Measurements from ENCODE around the gene KIAA0319L. TPM values are rescaled to one million over a fixed set of nuclear protein-coding genes. Genes with fewer than 3 reads are reported as not detected.

Gene KIAA0319L
- total and polyA plus RNA-seq, 3 donors from 2014 or later = 55.6 to 90.1 (median 90.1) TPM

GRCh38 chr1:35603468-35603867 is 46.3 kb upstream of the KIAA0319L start:
- intact Hi-C loops (cut with DNase I; ENCODE audit: low total_unique reads) = no loop called here
- no peaks in the 10 kb centered on the region for H3K9me3 ChIP-seq
- H3K27me3 ChIP-seq = no peaks in the 10 kb centered on the region
- TF ChIP-seq POLR2A (IDR thresholded peaks at IDR 0.05) (no peak), CTCF (IDR thresholded peaks at IDR 0.05) (no peak)
- H3K27ac ChIP-seq = peak overlapping the region in 1 of 2 donors; percentile 33
- peak; percentile 58 for DNase-seq
- H3K36me3 ChIP-seq (ENCODE audit: low read depth, missing control alignments) = no peaks in the 10 kb centered on the region
- no peaks in the 10 kb centered on the region for H3K4me1 ChIP-seq
- WGBS, 2 donors = 47 to 55% methylated on average over 2 to 3 of the region's 3 CpGs
- H3K4me3 ChIP-seq = no peak overlapping the region

GRCh38 chr1:35600593-35600992 is 43.4 kb upstream of the KIAA0319L start:
- no peaks in the 10 kb centered on the region for H3K4me1 ChIP-seq
- WGBS, 2 donors = 94 to 96% methylated on average over 3 of the region's 3 CpGs
- H3K9me3 ChIP-seq = no peaks in the 10 kb centered on the region
- H3K27me3 ChIP-seq = no peaks in the 10 kb centered on the region
- H3K4me3 ChIP-seq = no peak overlapping the region
- TF ChIP-seq POLR2A (IDR thresholded peaks at IDR 0.05) (no peak), CTCF (IDR thresholded peaks at IDR 0.05) (no peak)
- no peak for DNase-seq
- H3K27ac ChIP-seq = no peak overlapping the region
- intact Hi-C loops (cut with DNase I; ENCODE audit: low total_unique reads) = no loop called here
- no peaks in the 10 kb centered on the region for H3K36me3 ChIP-seq (ENCODE audit: low read depth, missing control alignments)

- no peak overlapping the region for H3K27ac ChIP-seq
- TF ChIP-seq CTCF (IDR thresholded peaks at IDR 0.05) = no peak
- TF ChIP-seq POLR2A (IDR thresholded peaks at IDR 0.05) = no peak
- H3K4me1 ChIP-seq = no peaks in the 10 kb centered on the region
- H3K4me3 ChIP-seq = no peak overlapping the region
- DNase-seq = no peak
- H3K27me3 ChIP-seq = no peaks in the 10 kb centered on the region
- 86 to 92% methylated on average over 3 of the region's 3 CpGs for WGBS, 2 donors
- no peaks in the 10 kb centered on the region for H3K36me3 ChIP-seq (ENCODE audit: low read depth, missing control alignments)
- H3K9me3 ChIP-seq = no peaks in the 10 kb centered on the region
- intact Hi-C loops (cut with DNase I; ENCODE audit: low total_unique reads) = no loop called here
Measured at GRCh38 chr1:35599411-35599810, 42.2 kb upstream of the KIAA0319L start.

- no peak for DNase-seq
- no peaks in the 10 kb centered on the region for H3K36me3 ChIP-seq (ENCODE audit: low read depth, missing control alignments)
- intact Hi-C loops (cut with DNase I; ENCODE audit: low total_unique reads) = no loop called here
- H3K9me3 ChIP-seq = no peaks in the 10 kb centered on the region
- no peak overlapping the region for H3K4me3 ChIP-seq
- no peaks in the 10 kb centered on the region for H3K4me1 ChIP-seq
- H3K27ac ChIP-seq = no peak overlapping the region
- TF ChIP-seq POLR2A (IDR thresholded peaks at IDR 0.05) (no peak), CTCF (IDR thresholded peaks at IDR 0.05) (no peak)
- no peaks in the 10 kb centered on the region for H3K27me3 ChIP-seq
- 66 to 79% methylated on average over 2 of the region's 2 CpGs for WGBS, 2 donors
Measured at GRCh38 chr1:35598895-35599294, 41.7 kb upstream of the KIAA0319L start.

GRCh38 chr1:35597870-35598269 is 40.7 kb upstream of the KIAA0319L start:
- intact Hi-C loops (cut with DNase I; ENCODE audit: low total_unique reads) = no loop called here

More at GRCh38 chr1:35597870-35598269, 40.7 kb upstream of the KIAA0319L start:
- TF ChIP-seq CTCF (IDR thresholded peaks at IDR 0.05) (no peak), POLR2A (IDR thresholded peaks at IDR 0.05) (no peak)
- no peak for DNase-seq
- no peaks in the 10 kb centered on the region for H3K36me3 ChIP-seq (ENCODE audit: low read depth, missing control alignments)
- 78 to 80% methylated on average over 5 of the region's 5 CpGs for WGBS, 2 donors
- H3K4me1 ChIP-seq = no peaks in the 10 kb centered on the region
- no peaks in the 10 kb centered on the region for H3K27me3 ChIP-seq
- H3K9me3 ChIP-seq = no peaks in the 10 kb centered on the region
- no peak overlapping the region for H3K4me3 ChIP-seq
- H3K27ac ChIP-seq = no peak overlapping the region

Measured in testis (tissue), 3 donors.